ENCODE data around the gene RASSF10.

The RASSF10 gene

DNA sequence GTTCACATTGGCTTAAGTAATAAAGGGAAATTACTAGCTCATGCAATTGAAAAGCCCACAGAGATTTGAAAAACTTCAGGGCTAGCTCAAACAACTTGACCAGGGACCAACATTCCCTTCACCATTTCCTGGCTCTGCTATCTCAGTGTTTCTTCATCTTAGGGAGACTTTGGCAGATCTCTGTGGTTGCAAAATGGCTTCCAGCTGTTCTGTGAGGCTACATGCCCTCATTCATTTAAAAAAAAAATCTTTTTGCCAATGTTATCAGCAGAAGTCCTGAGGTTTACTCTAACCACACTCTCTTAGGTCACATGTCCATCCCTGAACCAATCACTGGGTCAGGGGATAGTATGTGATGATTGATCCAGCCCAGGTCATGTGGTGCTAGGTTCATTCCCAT, 13.9 kb upstream of the RASSF10 start:
- DNase-seq: no peak

GRCh38 chr11:12995823-12996222, 13.3 kb upstream of the RASSF10 start:
- no peak for DNase-seq

GRCh38 chr11:12997168-12997567, 11.9 kb upstream of the RASSF10 start:
- no peak for DNase-seq

- DNase-seq: no peak
Observed at GRCh38 chr11:12998336-12998735, 10.8 kb upstream of the RASSF10 start.

DNA sequence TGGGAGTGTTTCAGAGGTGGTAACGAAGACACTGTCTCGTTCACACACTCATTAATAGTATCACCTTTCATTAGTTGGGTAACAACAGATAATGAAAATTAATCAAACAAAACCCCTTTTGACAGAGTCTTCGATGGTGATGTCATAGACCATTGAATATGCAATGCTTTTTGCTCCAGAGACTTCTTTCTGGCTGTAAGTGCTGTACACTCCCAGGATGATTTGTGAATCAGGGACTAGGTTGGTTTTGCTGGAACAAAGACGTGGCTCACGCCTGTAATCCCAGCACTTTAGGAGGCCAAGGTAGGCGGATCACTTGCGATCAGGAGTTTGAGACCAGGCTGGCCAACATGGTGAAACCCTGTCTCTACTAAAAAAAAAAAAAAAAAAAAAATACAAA, 9.5 kb upstream of the RASSF10 start:
- no peak for DNase-seq

DNA sequence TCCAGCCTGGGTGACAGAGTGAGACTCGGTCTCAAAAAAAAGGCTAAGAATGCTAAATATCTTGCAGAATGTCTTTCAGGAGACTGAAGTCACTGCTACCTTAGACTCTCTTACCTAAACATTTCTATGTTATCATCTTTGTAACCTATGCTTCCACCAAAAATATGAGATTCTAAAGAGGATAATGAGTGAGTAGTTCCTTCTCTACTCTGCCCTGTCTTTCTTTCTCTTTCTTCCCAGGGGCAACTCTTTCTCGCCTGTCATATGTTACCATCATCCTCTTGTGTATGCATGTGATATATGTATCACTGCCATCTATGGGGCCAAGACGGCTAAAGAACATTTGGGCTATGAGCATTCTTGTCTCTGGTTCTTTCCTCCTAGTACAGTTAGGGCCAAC, 9.0 kb upstream of the RASSF10 start:
- no peak for DNase-seq

- DNase-seq: no peak
Observed at GRCh38 chr11:13000721-13001120, 8.4 kb upstream of the RASSF10 start.

- no peak for DNase-seq
Observed at GRCh38 chr11:13003736-13004493, 5.2 kb upstream of the RASSF10 start.

DNA sequence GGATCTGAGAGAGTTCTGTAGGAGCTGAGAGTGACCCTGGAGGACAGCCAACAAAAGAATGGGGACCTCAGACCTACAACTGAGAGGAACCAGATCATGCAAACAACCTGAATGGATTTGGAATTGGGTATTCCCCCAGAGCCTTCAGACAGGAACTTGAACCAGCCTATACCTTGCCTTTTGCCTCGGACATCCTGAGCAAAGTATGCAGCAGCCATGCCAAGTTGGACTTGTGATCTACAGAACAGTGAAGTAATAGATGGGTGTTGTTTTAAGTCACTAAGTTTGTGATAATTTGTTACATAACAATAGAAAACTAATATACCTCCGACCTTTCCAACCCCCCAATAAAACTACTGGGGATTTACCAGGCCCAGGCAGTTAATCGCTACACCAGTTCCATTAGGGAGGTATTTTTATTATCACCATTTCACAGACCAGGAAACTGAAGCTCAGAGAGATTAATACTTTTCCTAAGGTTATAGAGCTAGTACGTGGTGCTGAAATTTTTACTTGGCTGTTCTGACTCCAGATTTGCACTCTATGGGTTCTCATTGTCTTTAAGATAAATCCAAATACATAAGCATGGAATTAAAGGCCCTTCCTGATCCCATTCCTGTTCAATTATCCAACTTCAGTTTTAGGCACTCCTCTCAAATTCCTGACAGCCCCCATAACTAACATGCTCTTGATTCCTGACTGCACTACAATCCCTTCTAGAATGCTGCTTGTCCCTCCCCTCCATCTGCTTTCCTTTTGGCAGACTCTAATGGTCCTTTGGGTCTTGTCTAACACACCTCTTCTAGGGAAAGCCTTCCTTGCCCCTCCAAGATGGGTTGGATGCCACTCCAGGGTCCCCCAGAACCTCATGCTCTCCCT, 1.7 kb upstream of the RASSF10 start:
- DNase-seq: no peak

GRCh38 chr11:13008061-13008435, 1.1 kb upstream of the RASSF10 start:
- no peak for DNase-seq

GRCh38 chr11:13009476-13009920, 382 bp downstream of the RASSF10 start:
- DNase-seq: no peak

- DNase-seq: no peak
Observed at GRCh38 chr11:13009921-13010748, 1.0 kb downstream of the RASSF10 start.

- no peak for DNase-seq
Observed at GRCh38 chr11:13010749-13011465, 1.8 kb downstream of the RASSF10 start.

GRCh38 chr11:13011466-13012055, 2.4 kb downstream of the RASSF10 start:
- no peak for DNase-seq

- DNase-seq: no peak
Observed at GRCh38 chr11:13012056-13012661, 3.0 kb downstream of the RASSF10 start.

GRCh38 chr11:13013054-13013488, 4.0 kb downstream of the RASSF10 start:
- no peak for DNase-seq

GRCh38 chr11:13015753-13016152, 6.6 kb downstream of the RASSF10 start:
- DNase-seq: no peak

DNA sequence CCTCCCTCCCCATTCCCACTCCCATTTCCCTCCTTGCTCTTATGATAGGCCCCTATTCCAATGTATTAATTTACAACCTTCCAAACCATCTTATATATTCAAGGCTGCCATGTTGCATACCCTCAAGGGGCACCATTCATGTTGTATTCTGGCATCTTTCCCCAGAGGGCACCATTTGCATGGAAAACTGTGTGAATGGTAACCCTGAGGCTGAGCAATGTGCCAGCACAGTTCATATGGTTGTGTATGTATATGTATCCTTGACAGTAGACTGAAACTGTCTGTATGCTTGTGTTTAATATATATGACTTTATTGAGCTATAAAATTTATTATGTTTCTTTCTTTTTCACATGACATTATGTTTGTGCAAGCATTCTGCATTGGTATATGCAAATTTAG, 7.3 kb downstream of the RASSF10 start:
- DNase-seq: no peak

DNA sequence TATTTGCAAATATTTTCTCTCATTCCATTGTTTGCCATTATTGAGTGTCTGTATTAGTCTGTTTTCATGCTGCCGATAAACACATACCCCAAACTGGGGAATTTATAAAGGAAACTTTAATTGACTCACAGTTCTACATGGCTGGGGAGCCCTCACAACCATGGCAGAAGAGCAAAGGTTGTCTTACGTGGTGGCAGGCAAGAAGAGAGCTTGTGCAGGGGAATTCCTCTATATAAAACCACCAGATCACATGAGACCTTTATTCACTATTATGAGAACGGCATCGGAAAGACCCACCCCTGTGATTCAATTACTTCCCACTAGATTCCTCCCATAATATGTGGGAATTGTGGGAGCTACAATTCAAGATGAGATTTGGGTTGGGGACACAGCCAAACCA, 10.2 kb downstream of the RASSF10 start:
- no peak for DNase-seq

GRCh38 chr11:13023423-13023822, 14.3 kb downstream of the RASSF10 start:
- DNase-seq: no peak

GRCh38 chr11:13026722-13027121, 17.6 kb downstream of the RASSF10 start:
- DNase-seq: no peak

DNA sequence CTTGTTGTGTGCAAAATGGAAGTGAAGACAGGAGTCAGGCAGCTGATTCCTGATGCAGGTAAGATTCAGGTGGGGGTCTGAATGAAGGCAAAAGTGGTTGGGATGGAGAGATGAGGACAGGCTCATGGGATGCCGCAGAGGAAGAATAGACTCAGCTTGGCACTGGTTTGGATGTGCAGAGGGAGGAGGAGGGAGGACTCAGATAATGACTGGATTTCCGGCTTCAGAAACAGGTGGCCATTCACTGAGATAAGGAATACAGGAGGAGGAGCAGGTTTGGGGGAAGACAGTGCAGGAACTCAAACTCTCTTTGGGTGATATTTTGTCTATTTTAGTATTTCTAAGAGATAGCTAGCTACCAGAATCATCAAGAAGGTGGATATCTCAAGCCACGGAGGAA, 19.2 kb downstream of the RASSF10 start:
- no peak for DNase-seq
